ENCODE data around the gene ZDHHC9.

DNA sequence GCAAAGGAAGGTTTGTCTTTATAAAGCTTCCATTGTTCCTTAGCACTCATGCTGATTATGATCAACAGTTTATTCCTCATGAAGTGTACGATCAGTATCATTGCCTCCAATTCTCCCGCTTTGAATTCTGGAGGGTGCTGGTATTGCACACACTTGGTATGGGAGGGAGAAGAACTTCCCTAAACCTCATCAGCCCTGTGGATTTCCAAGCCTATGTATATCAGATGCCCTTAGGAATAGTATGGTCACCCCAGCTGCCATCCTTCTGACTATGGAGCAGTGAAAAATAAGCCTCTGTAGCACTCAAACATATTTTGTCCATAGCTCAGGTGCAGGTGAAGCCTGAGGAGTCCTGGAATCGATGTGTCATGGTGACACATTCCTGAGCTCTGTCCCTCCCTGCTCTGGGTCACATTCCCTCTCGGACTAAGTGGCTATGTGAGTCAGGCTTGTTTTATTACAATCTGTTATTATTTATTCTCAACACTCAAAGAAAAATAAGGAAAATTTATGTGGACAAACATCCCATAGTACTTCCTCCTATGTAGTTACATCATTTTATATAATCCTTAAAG lies 2.0 kb upstream of the ZDHHC9 start:
- TF ChIP-seq POLR2A (IDR thresholded peaks at IDR 0.05; ENCODE audit: low read depth, low read length), result no peak
- TF ChIP-seq POLR2AphosphoS5 (IDR thresholded peaks at IDR 0.05; ENCODE audit: low read depth, low read length), result no peak

Data from GM12892 (cell line).